Measurements from ENCODE around the gene GPSM1. TPM values are rescaled to one million over a fixed set of nuclear protein-coding genes. Genes with fewer than 3 reads are reported as not detected.

The GPSM1 gene
- total and polyA plus RNA-seq, 9 of the 15 experiments (the other 6 are each of a cell fraction or from before 2014, with no cell fraction given), result 0.04 to 14.2 (median 3.1) TPM

DNA sequence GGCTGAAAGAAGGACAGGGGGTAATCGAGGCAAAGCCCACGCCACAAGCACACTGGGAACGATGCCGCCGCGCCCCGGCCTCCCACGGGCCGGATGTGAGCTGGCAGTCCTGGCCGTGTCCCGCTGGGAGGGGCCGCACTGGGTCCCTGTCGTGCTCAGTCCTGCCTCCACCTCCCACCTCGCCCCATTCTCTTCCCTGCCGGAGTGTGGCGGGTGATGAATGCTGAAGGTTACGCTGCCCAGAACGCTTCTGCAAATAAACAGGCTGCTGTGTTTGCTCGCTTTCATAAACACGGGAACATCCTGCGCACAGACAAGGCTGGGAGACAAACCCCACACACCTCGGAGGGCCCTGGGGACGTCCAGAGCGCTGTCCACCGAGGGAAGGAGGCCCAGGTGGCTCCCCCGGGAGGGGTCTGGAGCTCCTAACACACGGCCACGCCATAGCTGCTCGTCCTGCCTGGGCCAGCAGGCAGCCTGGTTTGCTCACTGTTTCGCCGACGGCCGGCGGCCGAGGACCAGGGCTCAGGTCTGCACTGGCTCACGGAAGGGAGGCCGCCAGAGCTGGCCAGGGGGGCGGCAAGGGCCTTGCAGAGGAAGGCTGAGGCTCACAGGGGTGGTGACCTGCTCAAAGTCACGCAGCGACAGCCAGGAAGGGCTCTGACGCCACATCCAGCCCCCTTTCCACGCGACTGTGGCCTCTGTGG, 33.9 kb downstream of the GPSM1 start:
- Histone ChIP-seq H4K20me1 (replicated peaks; ENCODE audit: control insufficient read depth, insufficient read depth, low read length) (no peaks in the 10 kb centered on the region), H3K4me3 (no peak overlapping the region), H3K4me1 (replicated peaks in 1 of 2; ENCODE audit: control insufficient read depth in 2 of 2, insufficient read depth in 2 of 2, low read length in 2 of 2) (peaks cover 11 to 95% of the 10 kb centered on the region in 2 experiments), H2AFZ (ENCODE audit: low read depth, low read length) (no peak overlapping the region), H3K9ac (ENCODE audit: insufficient read depth in 1 of 2, low read depth in 2 of 2, low read length in 2 of 2) (peak overlapping the region in 1 of 2 experiments; percentile 48; a peak in 2 of 4 replicates), H3K27ac (ENCODE audit: extremely low read depth, low read depth, low read length) (no peak overlapping the region), H3K9me3 (replicated peaks; ENCODE audit: control insufficient read depth, insufficient read depth, low read depth, low read length) (no peaks in the 10 kb centered on the region), H3K36me3 (ENCODE audit: control insufficient read depth, insufficient read depth, low read length) (peaks cover 15% of the 10 kb centered on the region; the same call in 1 of the 3 replicates), H3K27me3 (ENCODE audit: control insufficient read depth in 2 of 2, insufficient read depth in 2 of 2, low read length in 2 of 2) (no peaks in the 10 kb centered on the region), H3K4me2 (ENCODE audit: insufficient read depth, low read length) (no peak overlapping the region), H3K79me2 (ENCODE audit: control insufficient read depth, insufficient read depth, low read length) (no peaks in the 10 kb centered on the region; the same call in 2 of the 3 replicates), H3K9me1 (ENCODE audit: control insufficient read depth, insufficient read depth, low read length) (no peaks in the 10 kb centered on the region)
- POLR2A ChIA-PET, result interaction anchor here (0.5 to 2.4 kb wide), 5 partner anchors 11 to 271 kb away, joined by 3 to 12 read pairs (median 6); no protein-coding TSS in a partner anchor
- CTCF ChIA-PET (ENCODE audit: low intra/inter-chr PET ratio), result no interaction called here
- BruUV-seq (replicated peaks), result no TSS peak
- DNase-seq (ENCODE audit: extremely low read depth in 1 of 4, low spot score in 3 of 4), result no peak
- no peak for FAIRE-seq
- no peak for TF ChIP-seq ZNF239 (CRISPR knock-in tag; IDR thresholded peaks at IDR 0.05)
- TF ChIP-seq ZNF282 (CRISPR knock-in tag; IDR thresholded peaks at IDR 0.05), result no peak
- no peak for TF ChIP-seq MTA1 (IDR thresholded peaks at IDR 0.05; ENCODE audit: borderline replicate concordance)
- TF ChIP-seq ZNF445 (CRISPR knock-in tag; IDR thresholded peaks at IDR 0.05; ENCODE audit: low read depth), result no peak
- TF ChIP-seq, protein P1, sequence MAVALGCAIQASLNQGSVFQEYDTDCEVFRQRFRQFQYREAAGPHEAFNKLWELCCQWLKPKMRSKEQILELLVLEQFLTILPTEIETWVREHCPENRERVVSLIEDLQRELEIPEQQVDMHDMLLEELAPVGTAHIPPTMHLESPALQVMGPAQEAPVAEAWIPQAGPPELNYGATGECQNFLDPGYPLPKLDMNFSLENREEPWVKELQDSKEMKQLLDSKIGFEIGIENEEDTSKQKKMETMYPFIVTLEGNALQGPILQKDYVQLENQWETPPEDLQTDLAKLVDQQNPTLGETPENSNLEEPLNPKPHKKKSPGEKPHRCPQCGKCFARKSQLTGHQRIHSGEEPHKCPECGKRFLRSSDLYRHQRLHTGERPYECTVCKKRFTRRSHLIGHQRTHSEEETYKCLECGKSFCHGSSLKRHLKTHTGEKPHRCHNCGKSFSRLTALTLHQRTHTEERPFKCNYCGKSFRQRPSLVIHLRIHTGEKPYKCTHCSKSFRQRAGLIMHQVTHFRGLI (CRISPR knock-in tag; IDR thresholded peaks at IDR 0.05), result no peak
- TF ChIP-seq POLR2G (IDR thresholded peaks at IDR 0.05; ENCODE audit: low read depth, low read length), result peak; percentile 60
- TF ChIP-seq CXXC5 (CRISPR knock-in tag; IDR thresholded peaks at IDR 0.05), result no peak
- TF ChIP-seq FIP1L1 (IDR thresholded peaks at IDR 0.05; ENCODE audit: low read depth, low read length, poor library complexity, severe bottlenecking), result peak; percentile 59
- TF ChIP-seq TGIF2 (CRISPR knock-in tag; IDR thresholded peaks at IDR 0.05), result 0 out of 2 replicates have a peak, but pooled peaks have one; percentile 10
- no peak for TF ChIP-seq SOX6 (IDR thresholded peaks at IDR 0.05)
- TF ChIP-seq, protein P2, sequence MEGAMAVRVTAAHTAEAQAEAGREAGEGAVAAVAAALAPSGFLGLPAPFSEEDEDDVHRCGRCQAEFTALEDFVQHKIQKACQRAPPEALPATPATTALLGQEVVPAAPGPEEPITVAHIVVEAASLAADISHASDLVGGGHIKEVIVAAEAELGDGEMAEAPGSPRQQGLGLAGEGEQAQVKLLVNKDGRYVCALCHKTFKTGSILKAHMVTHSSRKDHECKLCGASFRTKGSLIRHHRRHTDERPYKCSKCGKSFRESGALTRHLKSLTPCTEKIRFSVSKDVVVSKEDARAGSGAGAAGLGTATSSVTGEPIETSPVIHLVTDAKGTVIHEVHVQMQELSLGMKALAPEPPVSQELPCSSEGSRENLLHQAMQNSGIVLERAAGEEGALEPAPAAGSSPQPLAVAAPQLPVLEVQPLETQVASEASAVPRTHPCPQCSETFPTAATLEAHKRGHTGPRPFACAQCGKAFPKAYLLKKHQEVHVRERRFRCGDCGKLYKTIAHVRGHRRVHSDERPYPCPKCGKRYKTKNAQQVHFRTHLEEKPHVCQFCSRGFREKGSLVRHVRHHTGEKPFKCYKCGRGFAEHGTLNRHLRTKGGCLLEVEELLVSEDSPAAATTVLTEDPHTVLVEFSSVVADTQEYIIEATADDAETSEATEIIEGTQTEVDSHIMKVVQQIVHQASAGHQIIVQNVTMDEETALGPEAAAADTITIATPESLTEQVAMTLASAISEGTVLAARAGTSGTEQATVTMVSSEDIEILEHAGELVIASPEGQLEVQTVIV (CRISPR knock-in tag; IDR thresholded peaks at IDR 0.05; ENCODE audit: borderline replicate concordance), result no peak
- no peak for TF ChIP-seq ZNF778 (CRISPR knock-in tag; IDR thresholded peaks at IDR 0.05)
- TF ChIP-seq, protein P3, sequence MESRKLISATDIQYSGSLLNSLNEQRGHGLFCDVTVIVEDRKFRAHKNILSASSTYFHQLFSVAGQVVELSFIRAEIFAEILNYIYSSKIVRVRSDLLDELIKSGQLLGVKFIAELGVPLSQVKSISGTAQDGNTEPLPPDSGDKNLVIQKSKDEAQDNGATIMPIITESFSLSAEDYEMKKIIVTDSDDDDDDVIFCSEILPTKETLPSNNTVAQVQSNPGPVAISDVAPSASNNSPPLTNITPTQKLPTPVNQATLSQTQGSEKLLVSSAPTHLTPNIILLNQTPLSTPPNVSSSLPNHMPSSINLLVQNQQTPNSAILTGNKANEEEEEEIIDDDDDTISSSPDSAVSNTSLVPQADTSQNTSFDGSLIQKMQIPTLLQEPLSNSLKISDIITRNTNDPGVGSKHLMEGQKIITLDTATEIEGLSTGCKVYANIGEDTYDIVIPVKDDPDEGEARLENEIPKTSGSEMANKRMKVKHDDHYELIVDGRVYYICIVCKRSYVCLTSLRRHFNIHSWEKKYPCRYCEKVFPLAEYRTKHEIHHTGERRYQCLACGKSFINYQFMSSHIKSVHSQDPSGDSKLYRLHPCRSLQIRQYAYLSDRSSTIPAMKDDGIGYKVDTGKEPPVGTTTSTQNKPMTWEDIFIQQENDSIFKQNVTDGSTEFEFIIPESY (CRISPR knock-in tag; IDR thresholded peaks at IDR 0.05), result peak; percentile 38
- TF ChIP-seq ZC3H4 (CRISPR knock-in tag; IDR thresholded peaks at IDR 0.05; ENCODE audit: borderline replicate concordance), result peak; percentile 53; the same call in 1 of the 2 replicates
- WGBS (ENCODE audit: insufficient coverage, low coverage, missing lambda C conversion rate), result 88% methylated on average over 24 of the region's 43 CpGs
- ATAC-seq, result no peak
- in situ Hi-C loops (cut with MboI) (no loop called here), intact Hi-C loops (cut with micrococcal nuclease) (no loop called here)

Measured in K562 (cell line).